HepG2 (cell line): ENCODE data around the gene NEU4. TPM values are rescaled to one million over a fixed set of nuclear protein-coding genes. Genes with fewer than 3 reads are reported as not detected.

Experiments used
- FLYWCH1 ChIP-seq: sonication (generic); formaldehyde crosslinking; IDR thresholded peaks from 2 replicates; pipeline ENCODE4 v1.8.1; 2023; ENCODE audit warnings: mild to moderate bottlenecking, missing genetic modification reagents
- FOXA1 ChIP-seq, 2 experiments: fragments of 450-650 bp in 1 of 2; sonication (generic) in 1 of 2; formaldehyde crosslinking in 1 of 2; IDR thresholded peaks; 2 replicates each; pipeline versions ENCODE4 v1.4.0 to v1.6.1; 2016 to 2020; ENCODE audit warnings: missing genetic modification reagents in 1 of 2
- FOXK1 ChIP-seq: sonication (generic); formaldehyde crosslinking; IDR thresholded peaks from 2 replicates; pipeline ENCODE4 v1.4.0; 2020; ENCODE audit warnings: low read depth, missing genetic modification reagents, borderline replicate concordance
- GATAD1 ChIP-seq: IDR thresholded peaks from 2 replicates; pipeline ENCODE4 v1.6.1; 2016; ENCODE audit warnings: missing genetic modification reagents, missing compliant biosample characterization
- MBNL3 ChIP-seq: fragments of 250-450 bp; sonication (Bioruptor Pico); conservative IDR thresholded peaks from 2 replicates; pipeline ENCODE4 v1.8.0; 2022; ENCODE audit warnings: mild to moderate bottlenecking, inconsistent platforms
- MYNN ChIP-seq: sonication (generic); formaldehyde crosslinking; IDR thresholded peaks from 2 replicates; pipeline ENCODE4 v1.4.0; 2020; ENCODE audit warnings: mild to moderate bottlenecking, low read depth, missing genetic modification reagents
- PCBP2 ChIP-seq: fragments of 200-400 bp; formaldehyde crosslinking; optimal IDR thresholded peaks from 2 replicates; pipeline ENCODE3; 2018; ENCODE audit warnings: low read length, low read depth; ENCODE audit not compliant: poor library complexity, severe bottlenecking
- PLRG1 ChIP-seq: fragments of 450-650 bp; conservative IDR thresholded peaks from 2 replicates; pipeline ENCODE4 v1.6.1; 2016
- RBM22 ChIP-seq: fragments of 200-400 bp; formaldehyde crosslinking; optimal IDR thresholded peaks from 2 replicates; pipeline ENCODE3; 2017; ENCODE audit warnings: mild to moderate bottlenecking, low read length, moderate library complexity
- SMAD1 ChIP-seq: sonication (generic); formaldehyde crosslinking; IDR thresholded peaks from 2 replicates; pipeline ENCODE4 v1.4.0; 2020; ENCODE audit warnings: missing genetic modification reagents, low read depth, mild to moderate bottlenecking, borderline replicate concordance
- ZEB1 ChIP-seq: IDR thresholded peaks from 2 replicates; pipeline ENCODE4 v1.6.1; 2012; ENCODE audit warnings: mild to moderate bottlenecking, low read depth, inconsistent platforms; ENCODE audit not compliant: insufficient replicate concordance
- ZKSCAN5 ChIP-seq: sonication (generic); formaldehyde crosslinking; IDR thresholded peaks from 2 replicates; pipeline ENCODE4 v1.5.1; 2020; ENCODE audit warnings: mild to moderate bottlenecking, missing genetic modification reagents
- ZNF207 ChIP-seq: fragments of 450-650 bp; IDR thresholded peaks from 2 replicates; pipeline ENCODE4 v1.6.1; 2016; ENCODE audit warnings: antibody characterized with exemption, borderline replicate concordance
- ZNF546 ChIP-seq: sonication (generic); formaldehyde crosslinking; conservative IDR thresholded peaks from 2 replicates; pipeline ENCODE4 v1.8.1; 2023; ENCODE audit warnings: mild to moderate bottlenecking, missing genetic modification reagents
- polyA plus RNA-seq, 8 experiments: library from polyadenylated mRNA; depleted of rRNA in 3 of 8; stranded (reverse) in 7 of 8; unstranded in 1 of 8; fragments of >200 nt; fragmentation: Illumina TruSeq in 4 of 8; extraction: Trizol in 4 of 8; gene quantifications; 2 replicates each; pipeline versions ENCODE4 v1.2.1 to v1.2.3, GENCODE V29; 2011 to 2016; ENCODE audit warnings: low read depth in 4 of 8, missing spikeins in 1 of 8, mixed read lengths in 1 of 8; ENCODE audit not compliant: insufficient read depth in 1 of 8
- total RNA-seq, 5 experiments: library from RNA; depleted of rRNA; stranded (reverse); fragments of >200 nt; fragmentation: Illumina TruSeq; extraction: Trizol; gene quantifications; 2 replicates each; pipeline ENCODE4 v1.2.3, GENCODE V29; 2016; ENCODE audit warnings: low read depth in 1 of 5
- TF ChIP-seq, protein P1 (sequence below): sonication (generic); formaldehyde crosslinking; IDR thresholded peaks from 2 replicates; pipeline ENCODE4 v1.5.1; 2020; ENCODE audit warnings: missing genetic modification reagents, mild to moderate bottlenecking, borderline replicate concordance
- TF ChIP-seq, protein P2 (sequence below): sonication (generic); formaldehyde crosslinking; IDR thresholded peaks from 2 replicates; pipeline ENCODE4 v1.4.0; 2020; ENCODE audit warnings: missing genetic modification reagents
- TF ChIP-seq, protein P3 (sequence below): sonication (generic); formaldehyde crosslinking; IDR thresholded peaks from 2 replicates; pipeline ENCODE4 v1.4.0; 2020; ENCODE audit warnings: missing genetic modification reagents
- TF ChIP-seq, protein P4 (sequence below): IDR thresholded peaks from 2 replicates; pipeline ENCODE4 v1.6.1; 2016; ENCODE audit warnings: missing genetic modification reagents, missing compliant biosample characterization
- TF ChIP-seq, protein P5 (sequence below): sonication (generic); formaldehyde crosslinking; IDR thresholded peaks from 2 replicates; pipeline ENCODE4 v1.4.0; 2020; ENCODE audit warnings: missing genetic modification reagents, borderline replicate concordance

NEU4 gene
- total and polyA plus RNA-seq, 2 of the 13 experiments (the other 11 are each of a cell fraction or from before 2014, with no cell fraction given), result 53.5 to 107 TPM

DNA sequence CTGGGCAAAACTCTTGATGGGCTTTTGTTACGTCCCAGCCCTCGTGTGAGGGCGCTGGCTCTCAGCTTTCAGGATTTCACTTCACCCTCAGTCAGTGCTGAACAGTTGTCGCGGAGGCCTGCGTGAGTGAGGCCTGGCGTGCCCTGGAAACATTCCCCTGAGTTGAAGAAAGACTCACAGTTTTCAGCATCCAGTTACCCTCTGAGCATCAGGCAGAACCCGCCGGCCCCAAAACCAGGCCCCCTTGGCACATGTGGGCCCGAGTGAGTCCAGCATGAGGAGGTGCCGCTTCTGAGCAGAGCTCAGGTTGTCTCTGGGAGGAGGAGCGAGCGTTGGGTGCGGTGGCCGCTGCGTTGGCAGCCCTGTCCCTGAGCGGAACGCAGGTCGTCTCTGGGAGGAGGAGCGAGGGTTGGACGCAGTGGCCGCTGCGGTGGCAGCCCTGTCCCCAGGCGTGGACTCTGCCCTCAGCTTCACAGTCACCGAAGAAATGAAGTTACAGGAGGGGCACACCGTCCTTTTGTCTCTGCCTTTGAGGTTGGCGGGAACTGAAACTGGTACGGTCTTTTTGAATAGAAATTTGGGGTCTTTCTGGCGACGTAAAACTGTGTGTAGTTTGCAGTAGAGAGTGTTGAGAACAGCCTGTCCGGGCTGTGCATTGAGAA, at the start of gene NEU4 (continued):
- TF ChIP-seq ZEB1, result no peak
- peak; percentile 71 for TF ChIP-seq GATAD1 (CRISPR knock-in tag)
- no peak for TF ChIP-seq RBM22
- TF ChIP-seq PCBP2, result no peak
- TF ChIP-seq MBNL3 (CRISPR knock-in tag), result no peak
- TF ChIP-seq, protein P1, sequence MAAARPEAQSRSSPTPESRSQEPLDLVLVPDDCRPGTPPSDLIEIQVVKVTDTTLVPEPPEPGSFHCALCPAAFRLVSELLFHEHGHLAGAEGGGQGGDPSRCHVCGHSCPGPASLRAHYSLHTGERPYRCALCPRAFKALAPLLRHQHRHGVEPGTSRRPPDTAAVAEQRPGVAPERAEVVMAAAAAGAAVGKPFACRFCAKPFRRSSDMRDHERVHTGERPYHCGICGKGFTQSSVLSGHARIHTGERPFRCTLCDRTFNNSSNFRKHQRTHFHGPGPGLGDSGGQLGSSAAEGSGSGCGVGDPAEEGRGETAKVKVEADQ, result peak; percentile 80
- TF ChIP-seq FOXK1 (CRISPR knock-in tag), result peak; percentile 23; the same call in 1 of the 2 replicates
- TF ChIP-seq, protein P2, sequence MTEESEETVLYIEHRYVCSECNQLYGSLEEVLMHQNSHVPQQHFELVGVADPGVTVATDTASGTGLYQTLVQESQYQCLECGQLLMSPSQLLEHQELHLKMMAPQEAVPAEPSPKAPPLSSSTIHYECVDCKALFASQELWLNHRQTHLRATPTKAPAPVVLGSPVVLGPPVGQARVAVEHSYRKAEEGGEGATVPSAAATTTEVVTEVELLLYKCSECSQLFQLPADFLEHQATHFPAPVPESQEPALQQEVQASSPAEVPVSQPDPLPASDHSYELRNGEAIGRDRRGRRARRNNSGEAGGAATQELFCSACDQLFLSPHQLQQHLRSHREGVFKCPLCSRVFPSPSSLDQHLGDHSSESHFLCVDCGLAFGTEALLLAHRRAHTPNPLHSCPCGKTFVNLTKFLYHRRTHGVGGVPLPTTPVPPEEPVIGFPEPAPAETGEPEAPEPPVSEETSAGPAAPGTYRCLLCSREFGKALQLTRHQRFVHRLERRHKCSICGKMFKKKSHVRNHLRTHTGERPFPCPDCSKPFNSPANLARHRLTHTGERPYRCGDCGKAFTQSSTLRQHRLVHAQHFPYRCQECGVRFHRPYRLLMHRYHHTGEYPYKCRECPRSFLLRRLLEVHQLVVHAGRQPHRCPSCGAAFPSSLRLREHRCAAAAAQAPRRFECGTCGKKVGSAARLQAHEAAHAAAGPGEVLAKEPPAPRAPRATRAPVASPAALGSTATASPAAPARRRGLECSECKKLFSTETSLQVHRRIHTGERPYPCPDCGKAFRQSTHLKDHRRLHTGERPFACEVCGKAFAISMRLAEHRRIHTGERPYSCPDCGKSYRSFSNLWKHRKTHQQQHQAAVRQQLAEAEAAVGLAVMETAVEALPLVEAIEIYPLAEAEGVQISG (CRISPR knock-in tag), result peak; percentile 90
- no peak; the same call in 1 of the 2 replicates for TF ChIP-seq SMAD1 (CRISPR knock-in tag)
- TF ChIP-seq, protein P3, sequence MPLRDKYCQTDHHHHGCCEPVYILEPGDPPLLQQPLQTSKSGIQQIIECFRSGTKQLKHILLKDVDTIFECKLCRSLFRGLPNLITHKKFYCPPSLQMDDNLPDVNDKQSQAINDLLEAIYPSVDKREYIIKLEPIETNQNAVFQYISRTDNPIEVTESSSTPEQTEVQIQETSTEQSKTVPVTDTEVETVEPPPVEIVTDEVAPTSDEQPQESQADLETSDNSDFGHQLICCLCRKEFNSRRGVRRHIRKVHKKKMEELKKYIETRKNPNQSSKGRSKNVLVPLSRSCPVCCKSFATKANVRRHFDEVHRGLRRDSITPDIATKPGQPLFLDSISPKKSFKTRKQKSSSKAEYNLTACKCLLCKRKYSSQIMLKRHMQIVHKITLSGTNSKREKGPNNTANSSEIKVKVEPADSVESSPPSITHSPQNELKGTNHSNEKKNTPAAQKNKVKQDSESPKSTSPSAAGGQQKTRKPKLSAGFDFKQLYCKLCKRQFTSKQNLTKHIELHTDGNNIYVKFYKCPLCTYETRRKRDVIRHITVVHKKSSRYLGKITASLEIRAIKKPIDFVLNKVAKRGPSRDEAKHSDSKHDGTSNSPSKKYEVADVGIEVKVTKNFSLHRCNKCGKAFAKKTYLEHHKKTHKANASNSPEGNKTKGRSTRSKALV (CRISPR knock-in tag), result peak; percentile 93
- TF ChIP-seq ZNF546 (CRISPR knock-in tag), result peak; percentile 92
- TF ChIP-seq ZNF207, result no peak
- no peak for TF ChIP-seq FOXA1 (IDR thresholded peaks at IDR 0.05)
- peak; percentile 28; the same call in 1 of the 2 replicates for TF ChIP-seq FOXA1 (CRISPR knock-in tag; IDR thresholded peaks at IDR 0.05)
- no peak for TF ChIP-seq PLRG1
- TF ChIP-seq ZKSCAN5 (CRISPR knock-in tag), result no peak
- TF ChIP-seq MYNN (CRISPR knock-in tag), result no peak
- TF ChIP-seq, protein P4, sequence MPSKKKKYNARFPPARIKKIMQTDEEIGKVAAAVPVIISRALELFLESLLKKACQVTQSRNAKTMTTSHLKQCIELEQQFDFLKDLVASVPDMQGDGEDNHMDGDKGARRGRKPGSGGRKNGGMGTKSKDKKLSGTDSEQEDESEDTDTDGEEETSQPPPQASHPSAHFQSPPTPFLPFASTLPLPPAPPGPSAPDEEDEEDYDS (CRISPR knock-in tag), result peak; percentile 93
- TF ChIP-seq, protein P5, sequence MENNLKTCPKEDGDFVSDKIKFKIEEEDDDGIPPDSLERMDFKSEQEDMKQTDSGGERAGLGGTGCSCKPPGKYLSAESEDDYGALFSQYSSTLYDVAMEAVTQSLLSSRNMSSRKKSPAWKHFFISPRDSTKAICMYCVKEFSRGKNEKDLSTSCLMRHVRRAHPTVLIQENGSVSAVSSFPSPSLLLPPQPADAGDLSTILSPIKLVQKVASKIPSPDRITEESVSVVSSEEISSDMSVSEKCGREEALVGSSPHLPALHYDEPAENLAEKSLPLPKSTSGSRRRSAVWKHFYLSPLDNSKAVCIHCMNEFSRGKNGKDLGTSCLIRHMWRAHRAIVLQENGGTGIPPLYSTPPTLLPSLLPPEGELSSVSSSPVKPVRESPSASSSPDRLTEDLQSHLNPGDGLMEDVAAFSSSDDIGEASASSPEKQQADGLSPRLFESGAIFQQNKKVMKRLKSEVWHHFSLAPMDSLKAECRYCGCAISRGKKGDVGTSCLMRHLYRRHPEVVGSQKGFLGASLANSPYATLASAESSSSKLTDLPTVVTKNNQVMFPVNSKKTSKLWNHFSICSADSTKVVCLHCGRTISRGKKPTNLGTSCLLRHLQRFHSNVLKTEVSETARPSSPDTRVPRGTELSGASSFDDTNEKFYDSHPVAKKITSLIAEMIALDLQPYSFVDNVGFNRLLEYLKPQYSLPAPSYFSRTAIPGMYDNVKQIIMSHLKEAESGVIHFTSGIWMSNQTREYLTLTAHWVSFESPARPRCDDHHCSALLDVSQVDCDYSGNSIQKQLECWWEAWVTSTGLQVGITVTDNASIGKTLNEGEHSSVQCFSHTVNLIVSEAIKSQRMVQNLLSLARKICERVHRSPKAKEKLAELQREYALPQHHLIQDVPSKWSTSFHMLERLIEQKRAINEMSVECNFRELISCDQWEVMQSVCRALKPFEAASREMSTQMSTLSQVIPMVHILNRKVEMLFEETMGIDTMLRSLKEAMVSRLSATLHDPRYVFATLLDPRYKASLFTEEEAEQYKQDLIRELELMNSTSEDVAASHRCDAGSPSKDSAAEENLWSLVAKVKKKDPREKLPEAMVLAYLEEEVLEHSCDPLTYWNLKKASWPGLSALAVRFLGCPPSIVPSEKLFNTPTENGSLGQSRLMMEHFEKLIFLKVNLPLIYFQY (CRISPR knock-in tag), result peak; percentile 64
- no peak for TF ChIP-seq FLYWCH1 (CRISPR knock-in tag)
